MM.1S (cell line): Measurements from ENCODE around the gene ITGB2.

Source experiments
- DNase-seq: peaks from one replicate; pipeline ENCODE4 v3.0.0-alpha.2; 2015
- H2AFZ ChIP-seq: fragments of 300-600 bp; sonication (generic); 2 replicates; pipeline ENCODE4 v1.6.0; 2016; ENCODE audit warnings: antibody characterized with exemption, low read length
- H3F3A ChIP-seq: fragments of 300-600 bp; sonication (generic); 2 replicates; pipeline ENCODE4 v1.6.1; 2016; ENCODE audit warnings: mild to moderate bottlenecking, antibody characterized with exemption, low read length, moderate library complexity, mixed read lengths; ENCODE audit not compliant: insufficient read depth
- H3K27ac ChIP-seq: fragments of 300-600 bp; sonication (generic); 2 replicates; pipeline ENCODE4 v1.5.1; 2016; ENCODE audit warnings: mild to moderate bottlenecking, low read length
- H3K27me3 ChIP-seq: fragments of 300-600 bp; sonication (generic); replicated peaks from 2 replicates; pipeline ENCODE4 v1.6.0; 2016; ENCODE audit warnings: low read length; ENCODE audit not compliant: insufficient read depth
- H3K36me3 ChIP-seq: fragments of 300-600 bp; sonication (generic); replicated peaks from 2 replicates; pipeline ENCODE4 v1.6.1; 2016; ENCODE audit warnings: mild to moderate bottlenecking, low read length, mixed read lengths; ENCODE audit not compliant: insufficient read depth
- H3K4me1 ChIP-seq: fragments of 300-600 bp; sonication (generic); 2 replicates; pipeline ENCODE4 v1.6.1; 2016; ENCODE audit warnings: low read length, mixed read lengths
- H3K4me2 ChIP-seq: fragments of 300-600 bp; sonication (generic); 2 replicates; pipeline ENCODE4 v1.6.0; 2016; ENCODE audit warnings: low read depth, low read length
- H3K4me3 ChIP-seq: fragments of 300-600 bp; sonication (generic); 2 replicates; pipeline ENCODE4 v1.5.1; 2016; ENCODE audit warnings: low read length, mixed read lengths
- H3K79me2 ChIP-seq: fragments of 300-600 bp; sonication (generic); 2 replicates; pipeline ENCODE4 v1.6.1; 2016; ENCODE audit warnings: mixed run types, low read length, mixed read lengths
- H3K9ac ChIP-seq: fragments of 300-600 bp; sonication (generic); 2 replicates; pipeline ENCODE4 v1.6.1; 2016; ENCODE audit warnings: low read length, mixed read lengths
- H3K9me2 ChIP-seq: fragments of 300-600 bp; sonication (generic); replicated peaks from 2 replicates; pipeline ENCODE4 v1.6.1; 2016; ENCODE audit warnings: mild to moderate bottlenecking, low read length, mixed read lengths; ENCODE audit not compliant: insufficient read depth
- H3K9me3 ChIP-seq: fragments of 300-600 bp; sonication (generic); replicated peaks from 2 replicates; pipeline ENCODE4 v1.6.1; 2016; ENCODE audit warnings: mild to moderate bottlenecking, low read length, mixed read lengths; ENCODE audit not compliant: insufficient read depth
- H4K20me1 ChIP-seq: fragments of 300-600 bp; sonication (generic); 2 replicates; pipeline ENCODE4 v1.6.1; 2016; ENCODE audit warnings: mild to moderate bottlenecking, low read length, moderate library complexity, mixed read lengths; ENCODE audit not compliant: insufficient read depth
- CTCF ChIP-seq: fragments of 300-600 bp; sonication (generic); IDR thresholded peaks from 2 replicates; pipeline ENCODE4 v1.5.1; 2016; ENCODE audit warnings: antibody characterized with exemption, low read length, mixed read lengths
- EZH2 ChIP-seq: fragments of 300-600 bp; sonication (generic); optimal IDR thresholded peaks from 2 replicates; pipeline ENCODE3; 2017; ENCODE audit warnings: low read depth, mild to moderate bottlenecking, antibody characterized with exemption, low read length, mixed read lengths
- EZH2phosphoT487 ChIP-seq: fragments of 300-600 bp; sonication (generic); IDR thresholded peaks from 2 replicates; pipeline ENCODE4 v1.6.1; 2018; ENCODE audit warnings: antibody characterized with exemption, low read length

ITGB2 gene

GRCh38 chr21:44850905-44851657 lies 69.6 kb downstream of the ITGB2 start:
- no peak for DNase-seq
- Histone ChIP-seq H3K9me2 (no peaks in the 10 kb centered on the region), H3K4me2 (no peak overlapping the region), H3K9me3 (no peaks in the 10 kb centered on the region), H3F3A (no peaks in the 10 kb centered on the region), H4K20me1 (no peaks in the 10 kb centered on the region), H3K27me3 (peaks cover 10% of the 10 kb centered on the region), H3K36me3 (0 out of 2 replicates have a peak, but pooled peaks cover 10% of the 10 kb centered on the region), H3K4me1 (no peaks in the 10 kb centered on the region), H3K9ac (no peak overlapping the region), H3K27ac (no peak overlapping the region), H3K79me2 (0 out of 2 replicates have a peak, but pooled peaks cover 2% of the 10 kb centered on the region), H2AFZ (no peak overlapping the region), H3K4me3 (no peak overlapping the region)
- TF ChIP-seq EZH2 (no peak), EZH2phosphoT487 (no peak), CTCF (no peak)

- no peaks in the 10 kb centered on the region for H3F3A ChIP-seq
- peaks cover 17% of the 10 kb centered on the region for H3K27me3 ChIP-seq
- H3K4me3 ChIP-seq: no peak overlapping the region
- no peak overlapping the region for H3K4me2 ChIP-seq
- no peak overlapping the region for H3K27ac ChIP-seq
- H3K36me3 ChIP-seq: 0 out of 2 replicates have a peak, but pooled peaks cover 10% of the 10 kb centered on the region
- no peaks in the 10 kb centered on the region for H3K9me2 ChIP-seq
- H3K79me2 ChIP-seq: 0 out of 2 replicates have a peak, but pooled peaks cover 2% of the 10 kb centered on the region
- no peak overlapping the region for H2AFZ ChIP-seq
- no peak for DNase-seq
- H4K20me1 ChIP-seq: no peaks in the 10 kb centered on the region
- no peaks in the 10 kb centered on the region for H3K4me1 ChIP-seq
- H3K9ac ChIP-seq: no peak overlapping the region
- TF ChIP-seq EZH2phosphoT487 (no peak), EZH2 (no peak), CTCF (no peak)
- no peaks in the 10 kb centered on the region for H3K9me3 ChIP-seq
Measured at GRCh38 chr21:44850208-44850800, 70.4 kb downstream of the ITGB2 start.

GRCh38 chr21:44849616-44850130 lies 71.0 kb downstream of the ITGB2 start:
- H3K9me3 ChIP-seq: no peaks in the 10 kb centered on the region
- H3K4me3 ChIP-seq: no peak overlapping the region
- H3K9ac ChIP-seq: no peak overlapping the region
- no peak overlapping the region for H3K27ac ChIP-seq
- no peak overlapping the region for H3K4me2 ChIP-seq
- H3K4me1 ChIP-seq: no peaks in the 10 kb centered on the region
- H3F3A ChIP-seq: no peaks in the 10 kb centered on the region
- H3K27me3 ChIP-seq: peaks cover 22% of the 10 kb centered on the region
- H3K79me2 ChIP-seq: 0 out of 2 replicates have a peak, but pooled peaks cover 2% of the 10 kb centered on the region
- no peaks in the 10 kb centered on the region for H3K9me2 ChIP-seq
- no peaks in the 10 kb centered on the region for H4K20me1 ChIP-seq
- H3K36me3 ChIP-seq: 0 out of 2 replicates have a peak, but pooled peaks cover 10% of the 10 kb centered on the region
- DNase-seq: no peak
- no peak overlapping the region for H2AFZ ChIP-seq
- TF ChIP-seq CTCF: no peak
- TF ChIP-seq EZH2: no peak
- no peak for TF ChIP-seq EZH2phosphoT487
